Astrocyte (in vitro differentiated cells and primary cell): Measurements from ENCODE around the gene DTNA. TPM values are rescaled to one million over a fixed set of nuclear protein-coding genes. Genes with fewer than 3 reads are reported as not detected.

ENCODE experiments used
- DNase-seq: peaks from one replicate; pipeline ENCODE4 v3.0.0-alpha.2; 2010; ENCODE audit warnings: low read depth
- FAIRE-seq: peaks from 2 replicates; lab custom pipeline; 2011; peaks lifted over from hg19 to GRCh38; lab: Jason Lieb, UNC
- H2AFZ ChIP-seq: 2 replicates; pipeline ENCODE4 v1.6.0; 2012; ENCODE audit warnings: low read depth, low read length, inconsistent platforms
- H3K27ac ChIP-seq: 2 replicates; pipeline ENCODE4 v1.5.1; 2011; ENCODE audit warnings: low read depth, low read length, inconsistent platforms
- H3K27me3 ChIP-seq: 2 replicates; pipeline ENCODE4 v1.6.0; 2011; ENCODE audit warnings: low read length, inconsistent platforms; ENCODE audit not compliant: insufficient read depth
- H3K36me3 ChIP-seq: 2 replicates; pipeline ENCODE4 v1.5.1; 2011; ENCODE audit warnings: low read length, inconsistent platforms; ENCODE audit not compliant: insufficient read depth
- H3K4me1 ChIP-seq: 2 replicates; pipeline ENCODE4 v1.5.1; 2011; ENCODE audit warnings: low read length, inconsistent platforms; ENCODE audit not compliant: insufficient read depth
- H3K4me2 ChIP-seq: 2 replicates; pipeline ENCODE4 v1.6.0; 2012; ENCODE audit warnings: low read length, inconsistent platforms
- H3K4me3 ChIP-seq: 2 replicates; pipeline ENCODE4 v1.5.1; 2011; ENCODE audit warnings: low read depth, mild to moderate bottlenecking, low read length, inconsistent platforms; ENCODE audit not compliant: insufficient read depth
- H3K79me2 ChIP-seq: 2 replicates; pipeline ENCODE4 v1.6.0; 2012; ENCODE audit warnings: mild to moderate bottlenecking, low read length, inconsistent platforms; ENCODE audit not compliant: insufficient read depth
- H3K9ac ChIP-seq: 2 replicates; pipeline ENCODE4 v1.6.0; 2012; ENCODE audit warnings: mild to moderate bottlenecking, low read length, inconsistent platforms
- H3K9me3 ChIP-seq: 2 replicates; pipeline ENCODE4 v1.5.1; 2012; ENCODE audit warnings: low read depth, mild to moderate bottlenecking, low read length, inconsistent platforms; ENCODE audit not compliant: insufficient read depth
- H4K20me1 ChIP-seq: 2 replicates; pipeline ENCODE4 v1.6.0; 2012; ENCODE audit warnings: low read length, inconsistent platforms; ENCODE audit not compliant: insufficient read depth
- H3K27ac Mint-ChIP-seq: one replicate; pipeline ENCODE4 v1.8.0; 2021; ENCODE audit warnings: mild to moderate bottlenecking, mixed read lengths; ENCODE audit not compliant: unreplicated experiment
- H3K27me3 Mint-ChIP-seq: one replicate; pipeline ENCODE4 v1.8.0; 2021; ENCODE audit warnings: low read depth, mixed read lengths; ENCODE audit not compliant: unreplicated experiment
- H3K36me3 Mint-ChIP-seq: one replicate; pipeline ENCODE4 v1.8.0; 2021; ENCODE audit warnings: low read depth, mixed read lengths; ENCODE audit not compliant: unreplicated experiment
- H3K4me1 Mint-ChIP-seq: one replicate; pipeline ENCODE4 v1.8.0; 2021; ENCODE audit warnings: low read depth, mixed read lengths; ENCODE audit not compliant: unreplicated experiment
- H3K4me3 Mint-ChIP-seq: one replicate; pipeline ENCODE4 v1.8.0; 2021; ENCODE audit warnings: mild to moderate bottlenecking, moderate library complexity, mixed read lengths; ENCODE audit not compliant: unreplicated experiment
- H3K9me3 Mint-ChIP-seq: one replicate; pipeline ENCODE4 v1.8.0; 2021; ENCODE audit warnings: mild to moderate bottlenecking, mixed read lengths; ENCODE audit not compliant: unreplicated experiment
- CTCF ChIP-seq: IDR thresholded peaks from 2 replicates; pipeline ENCODE4 v1.5.1; 2011; ENCODE audit warnings: low read depth, mild to moderate bottlenecking, inconsistent platforms, low read length, moderate library complexity; ENCODE audit not compliant: insufficient read depth
- EZH2 ChIP-seq: IDR thresholded peaks from 2 replicates; pipeline ENCODE4 v1.6.1; 2012; ENCODE audit warnings: mild to moderate bottlenecking, low read length, inconsistent platforms; ENCODE audit not compliant: insufficient read depth
- total RNA-seq: library from RNA; stranded (reverse); gene quantifications from 2 replicates; pipeline ENCODE4 v1.2.1, GENCODE V29; 2021

The DTNA gene
- total RNA-seq, 1 donor from 2014 or later = 41.1 TPM

GRCh38 chr18:34911661-34912384 lies 201.7 kb downstream of the DTNA start:
- FAIRE-seq (peak; percentile 34), DNase-seq (peak; percentile 94)
- Mint-ChIP-seq H3K4me1 (peaks cover 50% of the 10 kb centered on the region), H3K4me3 (no peak overlapping the region), H3K9me3 (peaks cover 4% of the 10 kb centered on the region), H3K36me3 (no peaks in the 10 kb centered on the region), H3K27ac (peak overlapping the region; percentile 92), H3K27me3 (no peaks in the 10 kb centered on the region)
- Histone ChIP-seq H3K79me2 (no peaks in the 10 kb centered on the region), H3K4me1 (peaks cover 27% of the 10 kb centered on the region), H3K27me3 (no peaks in the 10 kb centered on the region), H2AFZ (peak overlapping the region; percentile 1), H3K4me3 (no peak overlapping the region), H3K36me3 (no peaks in the 10 kb centered on the region), H3K4me2 (peak overlapping the region; percentile 27), H3K27ac (peak overlapping the region; percentile 53), H3K9ac (peak overlapping the region; percentile 1), H4K20me1 (no peaks in the 10 kb centered on the region), H3K9me3 (no peaks in the 10 kb centered on the region)
- TF ChIP-seq CTCF (no peak), EZH2 (no peak)

- Histone ChIP-seq H3K27ac (peak overlapping the region; percentile 27), H3K27me3 (no peaks in the 10 kb centered on the region), H3K4me1 (peaks cover 27% of the 10 kb centered on the region), H3K36me3 (no peaks in the 10 kb centered on the region), H3K9ac (no peak overlapping the region), H3K9me3 (no peaks in the 10 kb centered on the region), H4K20me1 (no peaks in the 10 kb centered on the region), H3K4me2 (peak overlapping the region; percentile 2), H2AFZ (no peak overlapping the region), H3K4me3 (no peak overlapping the region), H3K79me2 (no peaks in the 10 kb centered on the region)
- peak overlapping the region; percentile 94 for H3K27ac Mint-ChIP-seq
- no peaks in the 10 kb centered on the region for H3K9me3 Mint-ChIP-seq
- H3K27me3 Mint-ChIP-seq = no peaks in the 10 kb centered on the region
- TF ChIP-seq CTCF (no peak), EZH2 (no peak)
- H3K4me1 Mint-ChIP-seq = peaks cover 59% of the 10 kb centered on the region
- no peaks in the 10 kb centered on the region for H3K36me3 Mint-ChIP-seq
- no peak for FAIRE-seq
- H3K4me3 Mint-ChIP-seq = peak overlapping the region; percentile 1
- peak; percentile 22 for DNase-seq
Measured at GRCh38 chr18:34913837-34914661, 204.0 kb downstream of the DTNA start.
